Esophagus squamous epithelium (tissue), 5 donors: ENCODE data around the gene C3orf22. TPM values are rescaled to one million over a fixed set of nuclear protein-coding genes. Genes with fewer than 3 reads are reported as not detected.

Source experiments
- DNase-seq: peaks from one replicate; lab custom pipeline; 2025; lab: John Stamatoyannopoulos, UW
- H3K27ac ChIP-seq, 4 donors: fragments of 200-600 bp; sonication (generic); one replicate each; pipeline ENCODE4 v1.5.1; 2016 to 2019; ENCODE audit warnings: mild to moderate bottlenecking in 1 of 4
- H3K27me3 ChIP-seq, 4 donors: fragments of 200-600 bp; sonication (generic); 1 replicate in 3 of 4; 2 replicates in 1 of 4; pipeline versions ENCODE4 v1.5.1 to v1.6.0; 2017 to 2021; ENCODE audit warnings: antibody characterized with exemption in 1 of 4
- H3K36me3 ChIP-seq, 3 donors: fragments of 200-600 bp; sonication (generic); one replicate each; pipeline ENCODE4 v1.5.1; 2016 to 2019
- H3K4me1 ChIP-seq, 3 donors: fragments of 200-600 bp; sonication (generic); one replicate each; pipeline ENCODE4 v1.5.1; 2017 to 2019
- H3K4me3 ChIP-seq, 4 donors: fragments of 200-600 bp; sonication (generic); 1 replicate in 3 of 4; 2 replicates in 1 of 4; pipeline ENCODE4 v1.5.1; 2016 to 2019; ENCODE audit warnings: mild to moderate bottlenecking in 2 of 4, moderate library complexity in 1 of 4
- H3K9me3 ChIP-seq, 3 donors: fragments of 200-600 bp; sonication (generic); one replicate each; pipeline ENCODE4 v1.5.1; 2016 to 2019
- POLR2A ChIP-seq, 4 donors: fragments of 450-650 bp; IDR thresholded peaks; one replicate each; pipeline ENCODE4 v1.6.1; 2017; ENCODE audit warnings: antibody characterized with exemption in 4 of 4, mild to moderate bottlenecking in 4 of 4, moderate library complexity in 3 of 4
- WGBS, 2 donors: methylation state at CpG; one replicate each; pipeline ENCODE4 v1.1.5; 2018; 5-methylcytosine and 5-hydroxymethylcytosine counted together
- intact Hi-C: fragments of 100-400 bp; cut with DNase I; formaldehyde crosslinking; loops from one replicate; pipeline ENCODE4 v1.15.0; 2022
- total RNA-seq, 4 donors: library from RNA; depleted of rRNA; stranded (reverse); fragments of >200 nt; gene quantifications; one replicate each; pipeline ENCODE4 v1.1.0, GENCODE V29; 2016
- TF ChIP-seq, protein P1 (sequence below), 6 experiments: fragments of 450-650 bp in 4 of 6; fragments of 200-600 bp in 2 of 6; sonication (generic) in 2 of 6; IDR thresholded peaks; one replicate each; pipeline ENCODE4 v1.5.1; 2016 to 2019; ENCODE audit warnings: antibody characterized with exemption in 6 of 6, mild to moderate bottlenecking in 4 of 6, moderate library complexity in 4 of 6
- donor health status: DM: yes; HTN: yes; CAD: no.

C3orf22 gene
- total RNA-seq, 4 donors from 2014 or later, result not detected

DNA sequence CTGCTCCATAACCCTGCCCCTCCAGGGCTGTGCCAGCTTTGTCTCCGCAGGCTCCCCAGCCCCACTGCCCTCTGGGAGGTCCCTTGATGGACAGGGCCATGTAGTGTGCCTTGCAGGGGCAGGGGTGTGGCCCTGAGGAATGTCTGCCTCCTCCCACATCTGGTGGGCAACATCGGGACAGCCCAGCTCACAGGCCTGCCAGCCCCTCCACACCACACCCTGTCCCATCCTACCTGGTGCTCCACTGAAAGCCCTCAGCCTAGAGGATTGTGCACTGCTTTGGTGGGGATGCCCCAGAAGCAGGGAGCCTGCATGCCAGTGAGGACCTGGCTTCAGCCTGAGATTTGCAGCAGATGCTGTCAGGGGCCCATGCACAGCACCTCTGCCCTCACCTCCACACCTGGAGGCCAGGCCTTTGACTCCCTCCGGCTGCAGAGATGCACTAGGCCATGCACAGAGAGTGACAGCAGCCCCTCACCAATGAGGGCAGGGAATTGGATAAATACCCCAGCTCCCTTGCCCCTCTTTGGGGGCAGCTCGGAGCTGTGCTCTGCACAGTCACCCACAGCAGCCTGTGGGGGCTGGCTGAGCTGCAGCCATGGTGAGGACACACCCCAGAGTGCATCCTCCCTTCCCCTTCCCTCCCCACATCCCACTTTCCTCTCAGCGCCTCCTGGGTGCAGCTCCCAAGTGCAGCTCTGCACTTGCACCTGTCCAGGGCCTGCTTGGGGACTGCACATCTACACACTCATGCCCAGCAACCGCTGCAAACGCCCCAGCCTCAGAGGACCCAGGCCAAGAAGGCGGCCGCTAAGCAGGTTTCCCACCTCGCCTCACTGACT is 2.7 kb downstream of the C3orf22 start:
- 69 to 96% methylated on average over 3 to 7 of the region's 10 CpGs for WGBS, 2 donors
- TF ChIP-seq, protein P1, sequence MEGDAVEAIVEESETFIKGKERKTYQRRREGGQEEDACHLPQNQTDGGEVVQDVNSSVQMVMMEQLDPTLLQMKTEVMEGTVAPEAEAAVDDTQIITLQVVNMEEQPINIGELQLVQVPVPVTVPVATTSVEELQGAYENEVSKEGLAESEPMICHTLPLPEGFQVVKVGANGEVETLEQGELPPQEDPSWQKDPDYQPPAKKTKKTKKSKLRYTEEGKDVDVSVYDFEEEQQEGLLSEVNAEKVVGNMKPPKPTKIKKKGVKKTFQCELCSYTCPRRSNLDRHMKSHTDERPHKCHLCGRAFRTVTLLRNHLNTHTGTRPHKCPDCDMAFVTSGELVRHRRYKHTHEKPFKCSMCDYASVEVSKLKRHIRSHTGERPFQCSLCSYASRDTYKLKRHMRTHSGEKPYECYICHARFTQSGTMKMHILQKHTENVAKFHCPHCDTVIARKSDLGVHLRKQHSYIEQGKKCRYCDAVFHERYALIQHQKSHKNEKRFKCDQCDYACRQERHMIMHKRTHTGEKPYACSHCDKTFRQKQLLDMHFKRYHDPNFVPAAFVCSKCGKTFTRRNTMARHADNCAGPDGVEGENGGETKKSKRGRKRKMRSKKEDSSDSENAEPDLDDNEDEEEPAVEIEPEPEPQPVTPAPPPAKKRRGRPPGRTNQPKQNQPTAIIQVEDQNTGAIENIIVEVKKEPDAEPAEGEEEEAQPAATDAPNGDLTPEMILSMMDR (IDR thresholded peaks at IDR 0.05), result no peak
- no peak for TF ChIP-seq POLR2A (IDR thresholded peaks at IDR 0.05)
- H3K27me3 ChIP-seq, result peaks cover 0 to 20% (median 0%) of the 10 kb centered on the region in 4 donors
- no peak overlapping the region for H3K4me3 ChIP-seq
- no peaks in the 10 kb centered on the region for H3K36me3 ChIP-seq
- no peaks in the 10 kb centered on the region for H3K9me3 ChIP-seq
- intact Hi-C loops, result no loop called here
- H3K4me1 ChIP-seq, result no peaks in the 10 kb centered on the region
- DNase-seq, result no peak
- H3K27ac ChIP-seq, result no peak overlapping the region

GRCh38 chr3:126554560-126555525 is 3.9 kb downstream of the C3orf22 start:
- H3K27me3 ChIP-seq, result peaks cover 0 to 31% (median 0%) of the 10 kb centered on the region in 4 donors
- H3K4me3 ChIP-seq, result no peak overlapping the region
- TF ChIP-seq, protein P1 (IDR thresholded peaks at IDR 0.05), result no peak
- TF ChIP-seq POLR2A (IDR thresholded peaks at IDR 0.05), result no peak
- no peak for DNase-seq
- no peak overlapping the region for H3K27ac ChIP-seq
- intact Hi-C loops, result no loop called here
- 89 to 91% methylated on average over 6 to 11 of the region's 19 CpGs for WGBS, 2 donors
- H3K36me3 ChIP-seq, result no peaks in the 10 kb centered on the region
- H3K4me1 ChIP-seq, result no peaks in the 10 kb centered on the region
- H3K9me3 ChIP-seq, result no peaks in the 10 kb centered on the region

GRCh38 chr3:126553284-126554084 is 5.2 kb downstream of the C3orf22 start:
- Histone ChIP-seq H3K4me3 (no peak overlapping the region), H3K9me3 (no peaks in the 10 kb centered on the region), H3K36me3 (no peaks in the 10 kb centered on the region), H3K27me3 (peaks cover 0 to 36% (median 0%) of the 10 kb centered on the region in 4 donors), H3K4me1 (no peaks in the 10 kb centered on the region), H3K27ac (no peak overlapping the region)
- DNase-seq, result no peak
- 68 to 75% methylated on average over 10 to 19 of the region's 19 CpGs for WGBS, 2 donors
- TF ChIP-seq, protein P1 (IDR thresholded peaks at IDR 0.05), result no peak
- no peak for TF ChIP-seq POLR2A (IDR thresholded peaks at IDR 0.05)
- intact Hi-C loops, result no loop called here

- intact Hi-C loops, result no loop called here
- no peak overlapping the region for H3K27ac ChIP-seq
- H3K9me3 ChIP-seq, result no peaks in the 10 kb centered on the region
- TF ChIP-seq, protein P1 (IDR thresholded peaks at IDR 0.05), result no peak
- no peak for TF ChIP-seq POLR2A (IDR thresholded peaks at IDR 0.05)
- no peak for DNase-seq
- 53 to 77% methylated on average over 3 of the region's 14 CpGs for WGBS, 2 donors
- peaks cover 0 to 41% (median 0%) of the 10 kb centered on the region in 4 donors for H3K27me3 ChIP-seq
- H3K4me1 ChIP-seq, result no peaks in the 10 kb centered on the region
- H3K4me3 ChIP-seq, result no peak overlapping the region
- H3K36me3 ChIP-seq, result no peaks in the 10 kb centered on the region
Observed at GRCh38 chr3:126552688-126553283, 5.9 kb downstream of the C3orf22 start.
